Medulla oblongata (tissue), 1 donor: ENCODE results near the gene MRGPRF.

Experiments used
- DNase-seq: peaks from one replicate; pipeline ENCODE4 v3.0.0-alpha.2; 2015; ENCODE audit errors: extremely low spot score

The MRGPRF gene

DNA sequence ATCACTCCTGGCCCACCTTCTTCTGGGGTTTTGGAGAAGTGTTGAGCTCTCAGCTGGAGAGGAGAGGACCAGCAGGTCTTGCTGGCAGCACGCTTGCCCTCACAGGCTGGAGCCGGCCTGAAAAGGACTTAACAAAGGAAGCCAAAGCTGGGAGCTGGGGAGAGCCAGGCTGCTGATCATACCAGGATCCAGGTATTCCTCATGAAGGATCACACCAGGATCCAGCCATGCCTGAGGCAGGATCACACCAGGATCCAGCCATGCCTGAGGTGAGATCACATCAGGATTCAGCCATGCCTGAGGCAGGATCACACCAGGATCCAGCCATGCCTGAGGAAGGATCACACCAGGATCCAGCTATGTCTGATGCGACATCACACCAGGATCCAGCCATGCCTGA is 49.3 kb downstream of the MRGPRF start:
- no peak for DNase-seq

DNA sequence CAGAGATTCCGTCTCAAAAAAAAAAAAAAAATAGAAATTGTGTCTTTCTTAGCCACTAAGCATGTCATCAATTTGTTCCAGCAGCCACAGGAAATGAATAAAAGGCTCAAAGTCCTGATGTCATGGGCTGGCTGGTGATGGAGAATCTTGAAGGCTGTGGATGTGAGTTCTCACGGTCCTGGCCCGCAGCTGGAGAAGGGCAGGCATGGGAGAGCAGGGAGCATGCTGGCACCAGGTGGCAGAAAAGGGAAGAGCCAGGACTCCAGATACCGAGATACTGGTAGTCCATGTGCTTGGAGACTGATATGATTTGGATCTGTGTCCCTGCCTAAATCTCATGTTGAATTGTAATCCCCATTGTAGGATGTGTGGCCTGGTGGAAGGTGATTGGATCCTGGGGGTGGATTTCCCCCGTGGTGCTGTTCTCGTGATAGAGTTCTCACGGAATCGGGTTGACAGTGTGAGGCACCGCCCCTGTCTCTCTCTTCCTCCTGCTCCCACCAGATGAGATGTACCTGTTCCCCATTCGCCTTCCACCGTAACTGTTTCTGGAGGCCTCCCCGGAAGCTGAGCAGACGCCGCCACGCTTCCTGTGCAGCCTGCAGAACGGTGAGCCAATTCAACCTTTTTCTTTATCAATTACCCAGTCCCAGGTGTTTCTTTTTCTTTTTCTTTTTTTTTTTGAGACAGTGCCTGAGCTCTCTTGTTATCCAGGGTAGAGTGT is 50.4 kb downstream of the MRGPRF start:
- no peak for DNase-seq

DNA sequence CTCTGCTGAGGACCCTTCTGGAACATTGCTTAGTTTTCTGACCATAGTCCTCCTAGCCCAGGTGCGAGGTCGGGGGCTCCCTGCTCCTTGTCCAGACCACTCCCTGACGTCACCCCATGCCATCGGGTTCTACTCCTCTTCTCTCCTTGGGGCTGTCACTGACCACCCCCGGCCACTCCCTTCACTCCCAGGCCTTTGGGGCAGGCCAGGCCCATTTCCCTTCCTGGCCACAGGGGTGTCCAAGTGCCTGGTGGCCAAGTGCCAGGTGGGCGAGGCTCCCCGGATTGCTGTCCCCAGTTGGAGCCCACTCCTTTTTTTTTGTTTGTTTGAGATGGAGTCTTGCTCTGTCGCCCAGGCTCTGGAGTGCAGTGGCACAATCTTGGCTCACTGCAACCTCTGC is 51.8 kb downstream of the MRGPRF start:
- no peak for DNase-seq

DNA sequence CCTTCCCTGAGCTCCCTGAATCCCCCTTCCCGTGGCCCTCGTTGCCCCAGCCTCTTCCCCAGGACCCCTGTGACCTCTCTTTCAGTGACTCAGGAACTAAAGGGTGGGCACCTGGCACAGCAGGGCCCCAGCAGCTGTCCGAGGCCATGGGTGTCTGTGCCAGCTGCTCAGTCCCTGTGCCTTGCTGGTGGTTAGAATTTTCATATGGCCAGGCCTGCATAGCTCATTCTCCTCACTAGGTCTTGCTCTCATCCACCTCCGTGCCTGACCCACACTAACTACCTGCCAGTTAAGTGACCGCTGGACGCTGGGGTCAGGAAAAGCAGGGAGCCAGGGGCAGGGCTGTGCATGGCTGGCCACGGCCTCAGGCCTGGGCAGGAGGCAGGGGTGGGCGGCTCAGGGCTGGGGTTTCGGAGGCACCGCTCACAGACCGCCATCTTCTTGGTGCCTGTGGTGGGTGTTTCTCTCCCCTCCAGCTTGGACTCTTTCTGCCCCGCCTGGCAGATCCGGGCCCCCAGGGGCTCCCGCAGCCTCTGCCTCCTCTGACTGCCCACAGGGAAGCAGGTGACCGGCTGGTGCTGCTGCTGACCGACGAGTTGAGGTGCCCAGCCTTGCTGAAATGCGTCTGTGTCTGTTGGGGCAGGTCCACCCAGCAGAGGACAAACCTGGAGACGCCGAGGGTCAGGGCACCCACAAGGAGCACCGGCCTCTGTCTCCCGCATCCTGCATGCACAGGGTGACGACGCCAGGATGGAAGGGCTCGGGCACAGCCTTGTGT is 52.6 kb downstream of the MRGPRF start:
- no peak for DNase-seq

DNA sequence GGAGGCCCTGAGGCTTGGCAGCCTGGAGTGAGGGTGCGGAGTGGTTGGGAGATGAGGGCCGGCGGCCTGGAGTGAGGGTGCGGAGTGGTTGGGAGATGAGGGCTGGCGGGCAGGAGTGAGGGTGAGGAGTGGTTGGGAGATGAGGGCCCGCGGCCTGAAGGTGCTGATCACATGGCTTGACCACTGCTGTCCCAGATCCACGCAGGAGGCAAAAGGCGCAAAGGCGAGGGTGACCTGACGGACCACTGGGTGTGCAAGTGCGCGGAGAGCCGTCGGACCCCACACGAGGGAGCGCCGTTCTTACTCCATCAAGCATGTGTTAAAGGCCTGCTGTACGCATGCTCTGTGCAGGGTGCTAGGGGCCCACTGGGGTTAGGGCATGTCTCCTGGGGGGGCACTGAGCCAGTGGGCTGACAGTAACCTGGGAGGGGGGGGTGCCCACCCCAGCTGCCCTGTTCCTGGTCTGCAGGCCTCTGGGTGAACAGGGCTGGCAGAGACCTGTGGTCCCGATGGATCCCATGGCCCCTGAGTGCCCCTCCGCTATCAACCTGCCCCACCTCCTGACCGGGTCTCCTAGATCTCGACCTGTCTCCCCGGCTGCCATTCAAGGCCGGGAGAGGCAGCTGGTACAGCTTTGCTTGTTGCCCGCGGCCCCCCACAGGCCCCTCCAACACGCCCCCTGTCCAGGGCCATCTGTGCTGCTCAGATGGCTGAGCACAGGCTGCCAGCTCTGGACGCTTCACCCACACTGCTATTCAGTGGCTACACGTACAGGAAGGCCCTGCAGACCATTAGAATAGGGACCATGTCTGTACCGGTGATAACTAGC is 53.4 kb downstream of the MRGPRF start:
- DNase-seq = no peak

DNA sequence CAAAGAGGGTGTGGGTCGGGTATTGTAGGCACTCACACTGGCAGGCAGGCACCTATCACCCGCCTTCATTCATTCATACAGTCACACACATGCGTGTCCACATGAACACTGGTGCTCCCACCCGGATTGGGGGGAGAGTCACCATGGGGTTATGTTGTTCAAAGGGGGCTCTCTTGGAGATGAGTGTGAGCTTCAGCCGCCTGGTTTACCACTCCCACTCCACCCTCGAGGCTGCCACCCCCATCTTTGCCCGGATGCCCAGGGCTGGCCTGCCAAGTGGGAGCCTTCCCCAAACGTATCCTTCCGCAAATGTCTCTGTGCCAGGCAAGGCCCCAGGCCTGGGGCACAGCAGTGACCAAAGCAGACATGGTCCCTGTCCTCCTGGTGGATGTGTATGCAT is 54.8 kb downstream of the MRGPRF start:
- no peak for DNase-seq

DNA sequence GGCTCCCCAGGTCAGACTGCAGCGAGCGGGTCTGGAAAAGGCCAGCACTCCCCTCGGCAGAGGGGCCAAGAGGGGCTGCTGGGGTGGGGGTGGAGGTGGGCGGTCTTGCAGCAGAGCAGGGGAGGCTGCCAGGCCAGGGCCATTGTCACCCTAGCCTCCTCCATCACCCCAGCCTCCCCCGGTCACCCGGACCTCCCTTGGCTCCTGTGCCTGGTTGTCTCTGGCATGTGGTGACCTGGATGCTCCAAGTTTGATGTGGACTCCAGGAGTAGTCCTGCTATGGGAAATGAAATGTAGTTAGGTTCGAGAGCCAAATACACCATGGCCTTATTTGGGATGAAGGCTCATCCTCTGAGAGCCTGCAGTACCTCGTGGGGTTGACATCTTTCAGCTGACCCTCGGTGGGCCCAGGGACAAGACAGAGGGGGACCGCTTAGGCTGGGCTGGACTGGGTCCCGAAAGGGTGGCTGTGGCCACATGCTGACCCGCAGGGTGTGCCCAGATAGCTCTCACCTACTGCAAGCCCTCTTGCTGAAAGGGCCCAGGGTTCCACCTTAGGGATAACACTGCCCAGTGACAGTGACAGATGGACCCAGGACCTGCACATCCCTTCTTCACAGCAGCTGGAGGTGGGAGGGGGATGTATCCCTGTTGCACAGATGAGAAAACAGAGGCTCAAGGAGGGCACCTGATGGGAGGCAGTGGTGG is 56.3 kb downstream of the MRGPRF start:
- no peak for DNase-seq

DNA sequence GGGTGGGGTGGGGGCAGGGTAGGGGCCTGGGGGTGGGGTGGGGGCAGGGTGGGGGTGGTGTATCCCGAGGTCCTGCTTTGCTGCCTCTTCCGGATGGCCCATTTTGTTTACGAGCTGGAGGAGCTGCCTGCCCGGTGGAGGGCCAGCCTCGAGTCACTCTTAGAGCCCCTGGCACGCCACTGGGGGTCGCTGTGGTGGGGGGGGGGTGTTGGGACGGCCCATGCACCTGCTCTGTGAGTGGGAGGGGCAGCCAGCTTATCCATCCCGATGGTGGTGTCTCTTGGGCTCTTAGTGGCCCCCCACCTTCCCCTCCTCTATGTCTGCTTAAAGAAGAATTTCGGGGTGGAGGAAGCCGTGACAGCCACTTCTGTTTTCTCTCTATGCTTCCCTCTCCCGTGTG is 56.9 kb downstream of the MRGPRF start:
- DNase-seq = no peak

DNA sequence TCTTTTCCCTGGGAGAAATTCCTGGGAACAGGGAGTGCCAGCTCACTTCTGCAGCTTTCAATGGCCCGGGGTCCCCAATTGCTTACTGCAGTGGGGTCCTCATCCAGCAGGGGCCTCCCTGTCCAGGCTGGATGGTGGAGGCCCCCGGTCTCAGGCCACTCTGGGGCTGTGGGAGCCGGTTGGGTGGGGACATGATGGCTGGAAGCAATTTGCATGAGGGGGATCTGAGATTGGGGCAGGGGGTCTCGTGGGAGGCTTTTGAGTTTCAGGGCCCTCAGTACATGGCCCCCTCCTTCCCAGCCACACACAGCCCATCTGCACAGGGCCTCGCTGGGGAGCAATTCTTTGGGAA is 57.5 kb downstream of the MRGPRF start:
- no peak for DNase-seq

DNA sequence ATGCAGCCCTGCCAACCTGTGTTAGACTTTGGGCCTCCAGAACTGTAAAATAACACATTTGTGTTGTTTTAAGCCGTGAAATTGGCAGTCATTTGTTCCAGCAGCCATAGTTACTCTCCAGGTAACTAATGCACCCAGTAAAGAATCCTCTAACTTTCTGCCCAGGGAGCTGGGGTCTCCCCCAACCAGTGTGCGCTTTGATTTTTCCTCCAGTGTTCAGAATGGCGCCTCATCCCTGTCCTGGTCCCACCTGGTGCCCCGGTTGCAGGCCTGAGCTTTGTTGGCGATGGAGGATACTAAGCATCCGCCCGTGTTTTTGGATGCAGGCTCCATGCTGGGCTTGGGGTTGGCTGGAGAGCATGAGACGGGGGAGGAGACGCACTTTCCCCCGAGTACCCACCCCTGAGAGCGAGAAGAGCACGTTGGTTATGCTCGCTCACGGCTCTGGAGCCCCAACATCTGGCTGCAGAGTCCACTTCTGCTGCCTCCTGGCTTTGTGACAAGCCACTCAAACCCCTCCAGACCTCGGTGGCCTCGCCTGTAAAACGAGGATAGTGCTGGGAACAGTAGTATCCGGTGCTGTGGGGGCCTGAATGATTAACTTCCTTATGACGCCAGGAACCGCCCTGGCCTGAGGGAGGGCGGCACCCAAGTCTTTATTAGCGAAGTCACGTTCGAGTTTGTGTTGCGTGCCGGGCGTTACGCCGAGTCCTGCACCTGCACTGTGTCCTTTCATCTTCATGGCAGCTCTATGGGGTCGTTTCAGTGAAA is 58.0 kb downstream of the MRGPRF start:
- DNase-seq = no peak
